T-helper 2 cell treated with Interferon-gamma antibody and Interleukin-4, amounts not matched to agents 5 μg/mL and 100 μg/mL, for 36 hours (primary cell): Measurements from ENCODE around the gene LNPEP.

ENCODE experiments used
- DNase-seq: peaks from one replicate; pipeline ENCODE4 v3.0.0; 2021; ENCODE audit warnings: low spot score
- H3K27ac Mint-ChIP-seq: one replicate; pipeline ENCODE4 v1.8.0; 2021; ENCODE audit warnings: mild to moderate bottlenecking, mixed read lengths
- H3K27me3 Mint-ChIP-seq: one replicate; pipeline ENCODE4 v1.8.0; 2021; ENCODE audit warnings: low read depth, mixed read lengths
- H3K36me3 Mint-ChIP-seq: one replicate; pipeline ENCODE4 v1.8.0; 2021; ENCODE audit warnings: low read depth, mixed read lengths
- H3K4me1 Mint-ChIP-seq: one replicate; pipeline ENCODE4 v1.8.0; 2021; ENCODE audit warnings: low read depth, mixed read lengths
- H3K4me3 Mint-ChIP-seq: one replicate; pipeline ENCODE4 v1.8.0; 2022; ENCODE audit warnings: mild to moderate bottlenecking, moderate library complexity, mixed read lengths
- H3K9me3 Mint-ChIP-seq: one replicate; pipeline ENCODE4 v1.8.0; 2021; ENCODE audit warnings: mixed read lengths

Gene LNPEP

DNA sequence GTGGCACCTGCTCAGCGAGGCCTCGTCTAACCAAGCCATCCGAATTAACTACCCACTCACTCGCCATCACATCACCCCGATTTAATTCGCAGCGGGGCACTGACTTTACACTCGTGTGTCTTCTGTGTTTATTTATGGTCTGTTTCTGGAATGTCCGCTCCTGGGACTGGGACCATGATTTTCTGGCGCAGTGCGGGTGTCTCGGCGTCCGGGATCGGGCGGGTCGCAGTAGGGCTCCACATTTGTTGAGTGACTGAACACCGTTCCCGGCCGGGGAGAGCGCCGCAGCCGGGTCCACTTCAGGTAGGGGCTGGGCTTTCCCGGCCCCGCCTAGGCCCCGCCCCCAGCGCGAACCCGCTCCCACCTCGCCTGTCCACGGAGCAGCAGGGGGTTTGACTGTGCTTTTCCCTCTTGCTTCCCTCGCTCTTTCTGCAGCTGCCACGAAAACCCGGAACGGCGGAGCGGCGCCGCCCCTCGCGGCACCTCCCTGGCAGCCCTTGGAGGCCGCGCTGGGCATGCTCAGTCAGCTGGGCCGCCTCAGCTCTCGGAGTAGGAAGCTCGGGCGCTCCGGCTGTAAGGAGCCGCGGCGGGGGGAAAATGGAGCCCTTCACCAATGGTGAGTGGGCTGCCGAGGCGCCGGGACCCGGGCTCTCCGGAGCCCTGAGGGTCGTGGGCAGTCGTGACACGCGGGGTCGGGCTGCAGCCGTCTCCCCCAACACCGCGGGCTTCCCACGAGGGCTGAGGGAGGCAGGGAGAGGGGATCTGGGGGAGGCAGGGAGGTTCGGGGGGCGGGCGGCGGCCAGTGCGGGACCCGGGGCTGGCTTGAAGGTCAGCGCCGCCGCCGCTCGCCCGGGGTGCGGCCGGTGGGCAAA is at the start of gene LNPEP:
Gene LNPEP (plus strand): TSS at position 522 of the 872 bp plus-strand sequence. CDS start 76 bp downstream, at position 598.
- peak; percentile 97 for DNase-seq
- H3K36me3 Mint-ChIP-seq, result peaks cover 34% of the 10 kb centered on the region
- H3K27me3 Mint-ChIP-seq, result no peaks in the 10 kb centered on the region
- no peaks in the 10 kb centered on the region for H3K9me3 Mint-ChIP-seq
- H3K4me1 Mint-ChIP-seq, result peaks cover 56% of the 10 kb centered on the region
- H3K27ac Mint-ChIP-seq, result peak within 1 kb of the TSS; percentile 97
- peak within 1 kb of the TSS; percentile 84 for H3K4me3 Mint-ChIP-seq

DNA sequence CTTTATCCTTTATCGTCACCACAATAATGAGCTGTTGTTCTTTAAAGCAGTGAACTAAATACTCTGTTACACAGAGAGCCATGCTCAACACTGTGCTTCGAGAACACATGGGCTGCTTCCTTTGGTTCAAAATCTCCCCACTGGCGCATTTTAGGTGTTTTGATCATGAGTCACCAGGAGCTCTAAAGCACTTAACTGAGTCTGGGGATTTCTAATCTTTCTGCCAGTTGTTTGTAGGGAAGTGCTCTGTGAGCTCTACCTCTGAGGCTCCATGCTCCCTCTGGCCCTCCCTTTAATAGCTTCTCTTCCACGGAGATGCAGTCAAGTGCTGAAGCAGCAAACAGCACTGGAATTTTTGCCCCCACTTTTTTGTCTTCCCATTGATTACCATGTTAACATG is 42.5 kb upstream of the LNPEP start:
- peaks cover 73% of the 10 kb centered on the region for H3K36me3 Mint-ChIP-seq
- DNase-seq, result no peak
- peak overlapping the region; percentile 7 for H3K4me3 Mint-ChIP-seq
- no peaks in the 10 kb centered on the region for H3K27me3 Mint-ChIP-seq
- H3K4me1 Mint-ChIP-seq, result peaks cover 51% of the 10 kb centered on the region
- H3K27ac Mint-ChIP-seq, result peak overlapping the region; percentile 23
- H3K9me3 Mint-ChIP-seq, result no peaks in the 10 kb centered on the region

DNA sequence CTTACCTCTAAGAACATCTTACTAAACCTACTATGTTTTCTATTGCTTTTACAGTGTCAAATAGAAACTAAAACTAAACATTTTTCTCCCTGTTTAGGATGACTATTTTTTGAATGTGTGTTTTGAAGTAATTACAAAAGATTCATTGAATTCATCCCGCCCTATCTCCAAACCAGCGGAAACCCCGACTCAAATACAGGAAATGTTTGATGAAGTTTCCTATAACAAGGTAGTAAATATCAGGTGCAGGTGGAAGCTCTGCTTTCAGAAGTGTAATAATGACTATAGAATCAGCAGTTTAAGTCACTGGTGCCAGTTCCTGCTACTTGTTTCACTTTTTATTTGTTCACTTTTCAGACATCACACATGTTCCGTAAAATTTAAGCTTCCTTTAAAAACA is 39.6 kb upstream of the LNPEP start:
- Mint-ChIP-seq H3K27ac (peak overlapping the region; percentile 95), H3K4me3 (peak overlapping the region; percentile 86), H3K9me3 (no peaks in the 10 kb centered on the region), H3K27me3 (no peaks in the 10 kb centered on the region), H3K4me1 (peaks cover 48% of the 10 kb centered on the region), H3K36me3 (peaks cover 79% of the 10 kb centered on the region)
- DNase-seq, result peak; percentile 49

DNA sequence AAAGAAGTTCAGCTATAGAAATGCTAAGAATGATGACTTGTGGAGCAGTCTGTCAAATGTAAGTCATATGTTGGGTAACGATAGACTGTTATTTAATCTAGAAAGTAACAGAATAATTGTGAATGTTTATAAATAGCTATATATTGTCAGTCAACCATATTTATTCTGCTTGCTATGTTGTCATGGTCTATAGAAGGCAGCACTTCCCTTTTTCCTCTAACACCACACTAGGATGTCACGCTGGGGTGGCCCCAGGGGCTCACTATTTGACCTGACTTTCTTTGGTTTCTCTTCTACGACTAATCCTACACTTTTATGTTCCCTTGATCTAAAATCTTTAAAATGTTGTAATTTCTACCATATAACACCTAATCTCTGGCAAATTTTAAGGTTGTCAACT is 39.1 kb upstream of the LNPEP start:
- H3K36me3 Mint-ChIP-seq, result peaks cover 81% of the 10 kb centered on the region
- DNase-seq, result no peak
- peak overlapping the region; percentile 86 for H3K4me3 Mint-ChIP-seq
- H3K27ac Mint-ChIP-seq, result peak overlapping the region; percentile 95
- no peaks in the 10 kb centered on the region for H3K9me3 Mint-ChIP-seq
- no peaks in the 10 kb centered on the region for H3K27me3 Mint-ChIP-seq
- H3K4me1 Mint-ChIP-seq, result peaks cover 48% of the 10 kb centered on the region

DNA sequence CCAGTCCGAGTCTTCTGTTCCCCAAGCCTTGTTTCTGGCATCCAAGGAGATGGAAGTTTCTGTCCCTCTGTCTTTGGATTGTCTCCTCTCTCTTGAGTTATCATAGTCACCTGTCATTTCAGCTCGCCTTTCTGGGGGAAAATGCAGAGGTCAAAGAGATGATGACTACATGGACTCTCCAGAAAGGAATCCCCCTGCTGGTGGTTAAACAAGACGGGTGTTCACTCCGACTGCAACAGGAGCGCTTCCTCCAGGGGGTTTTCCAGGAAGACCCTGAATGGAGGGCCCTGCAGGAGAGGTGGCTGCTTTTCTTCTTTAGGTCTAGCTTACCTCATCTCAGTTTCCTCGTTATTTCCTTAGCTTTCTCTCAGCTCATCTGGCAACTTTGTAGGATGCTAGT is 34.5 kb upstream of the LNPEP start:
- H3K4me3 Mint-ChIP-seq, result no peak overlapping the region
- H3K4me1 Mint-ChIP-seq, result peaks cover 24% of the 10 kb centered on the region
- peaks cover 79% of the 10 kb centered on the region for H3K36me3 Mint-ChIP-seq
- H3K27ac Mint-ChIP-seq, result no peak overlapping the region
- H3K27me3 Mint-ChIP-seq, result no peaks in the 10 kb centered on the region
- no peak for DNase-seq
- H3K9me3 Mint-ChIP-seq, result no peaks in the 10 kb centered on the region

DNA sequence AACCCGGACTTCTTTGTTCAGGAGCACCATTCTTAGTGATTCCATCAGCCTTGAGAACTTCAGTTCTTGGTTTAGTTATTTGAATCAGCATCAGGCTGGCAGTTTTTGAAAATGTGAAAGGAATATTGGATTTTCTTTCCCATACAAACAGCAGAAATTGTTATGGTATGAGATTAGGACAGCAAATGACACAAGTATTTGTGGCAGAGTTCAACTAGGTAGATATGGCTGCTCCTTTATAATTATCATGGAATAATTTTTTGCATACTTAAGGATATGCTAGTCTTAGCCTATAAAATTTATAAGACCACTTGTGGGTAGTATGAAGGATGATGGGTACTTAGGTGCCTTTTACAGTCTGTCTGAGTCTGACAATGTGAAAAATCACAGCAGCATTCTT is 34.0 kb upstream of the LNPEP start:
- Mint-ChIP-seq H3K4me3 (no peak overlapping the region), H3K36me3 (peaks cover 75% of the 10 kb centered on the region), H3K9me3 (no peaks in the 10 kb centered on the region), H3K27me3 (no peaks in the 10 kb centered on the region), H3K4me1 (peaks cover 19% of the 10 kb centered on the region), H3K27ac (no peak overlapping the region)
- no peak for DNase-seq

DNA sequence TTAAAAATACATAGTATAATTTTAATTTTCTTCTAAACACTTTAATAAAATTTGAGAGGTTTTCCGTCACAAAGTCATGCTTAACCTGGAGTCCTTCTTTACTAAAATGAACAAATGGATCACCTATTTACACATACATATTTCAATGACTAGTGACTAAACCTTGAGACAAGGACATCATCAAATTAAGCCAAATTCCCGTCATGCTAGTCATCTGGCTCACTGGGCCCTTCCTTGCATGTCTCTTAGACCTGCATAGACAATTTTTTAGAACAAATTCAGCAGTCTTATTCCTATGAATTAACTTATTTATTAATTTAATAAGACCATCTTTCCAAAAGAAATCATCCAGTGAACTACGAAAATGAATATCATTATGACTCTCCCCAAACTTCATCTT is 33.0 kb upstream of the LNPEP start:
- DNase-seq, result no peak
- Mint-ChIP-seq H3K27me3 (no peaks in the 10 kb centered on the region), H3K4me3 (no peak overlapping the region), H3K4me1 (peaks cover 15% of the 10 kb centered on the region), H3K27ac (no peak overlapping the region), H3K36me3 (peaks cover 68% of the 10 kb centered on the region), H3K9me3 (no peaks in the 10 kb centered on the region)

DNA sequence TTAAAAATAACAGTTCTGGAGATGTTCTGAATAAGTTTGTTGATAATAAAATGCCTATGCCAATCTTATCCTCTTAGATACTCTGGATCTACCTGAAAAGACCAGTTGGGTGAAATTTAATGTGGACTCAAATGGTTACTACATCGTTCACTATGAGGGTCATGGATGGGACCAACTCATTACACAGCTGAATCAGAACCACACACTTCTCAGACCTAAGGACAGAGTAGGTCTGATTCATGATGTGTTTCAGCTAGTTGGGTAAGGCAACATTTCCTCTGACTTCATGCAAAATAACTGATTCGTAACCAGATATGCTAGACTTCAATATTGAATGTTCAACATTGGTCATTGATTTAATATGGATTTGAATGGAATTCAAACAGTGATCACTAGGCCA is 32.6 kb upstream of the LNPEP start:
- Mint-ChIP-seq H3K9me3 (no peaks in the 10 kb centered on the region), H3K36me3 (peaks cover 73% of the 10 kb centered on the region), H3K27me3 (no peaks in the 10 kb centered on the region), H3K4me3 (no peak overlapping the region), H3K4me1 (peaks cover 15% of the 10 kb centered on the region), H3K27ac (no peak overlapping the region)
- DNase-seq, result no peak

DNA sequence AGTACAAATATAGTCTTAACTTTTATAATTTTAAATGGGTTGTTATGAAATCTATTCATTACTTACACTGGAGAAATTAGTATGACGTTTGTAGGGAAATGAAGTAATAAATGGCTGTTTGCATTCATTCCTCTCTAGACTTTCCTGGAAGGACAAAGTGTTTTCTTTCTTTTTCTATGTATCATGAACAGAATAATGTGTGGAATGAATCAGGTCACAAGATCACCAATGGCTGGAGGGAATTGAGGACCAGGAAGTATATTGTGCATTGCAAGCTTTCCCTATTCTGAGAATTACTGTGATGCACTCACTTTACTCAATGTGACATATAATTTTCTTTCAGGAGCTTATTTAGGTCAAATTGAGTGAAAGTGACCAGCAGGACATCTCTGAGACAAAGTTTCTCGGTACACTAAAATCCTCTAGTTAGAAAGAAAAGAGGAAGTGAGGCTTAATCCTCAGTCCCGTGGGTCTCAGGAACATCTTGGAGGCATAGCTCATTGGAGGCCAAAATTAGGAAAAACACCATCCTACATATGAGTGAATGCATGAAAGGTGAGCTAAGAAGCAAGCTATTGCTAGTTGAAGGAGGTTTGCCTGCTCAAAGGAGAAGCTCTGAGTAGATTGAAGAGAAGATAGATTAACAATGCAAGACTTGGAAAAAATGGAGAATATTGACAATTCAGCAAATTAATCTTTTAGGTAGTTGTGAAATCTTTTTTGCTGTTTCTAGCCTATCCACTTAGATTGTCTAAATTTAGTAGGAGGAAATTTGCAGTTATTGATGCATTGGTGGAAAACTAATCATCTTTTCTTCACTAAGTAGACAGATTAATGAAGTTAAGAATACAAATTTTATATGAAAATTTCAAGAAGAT is 31.6 kb upstream of the LNPEP start:
- Mint-ChIP-seq H3K4me1 (peaks cover 12% of the 10 kb centered on the region), H3K9me3 (no peaks in the 10 kb centered on the region), H3K4me3 (no peak overlapping the region), H3K36me3 (peaks cover 70% of the 10 kb centered on the region), H3K27me3 (no peaks in the 10 kb centered on the region), H3K27ac (no peak overlapping the region)
- DNase-seq, result no peak

DNA sequence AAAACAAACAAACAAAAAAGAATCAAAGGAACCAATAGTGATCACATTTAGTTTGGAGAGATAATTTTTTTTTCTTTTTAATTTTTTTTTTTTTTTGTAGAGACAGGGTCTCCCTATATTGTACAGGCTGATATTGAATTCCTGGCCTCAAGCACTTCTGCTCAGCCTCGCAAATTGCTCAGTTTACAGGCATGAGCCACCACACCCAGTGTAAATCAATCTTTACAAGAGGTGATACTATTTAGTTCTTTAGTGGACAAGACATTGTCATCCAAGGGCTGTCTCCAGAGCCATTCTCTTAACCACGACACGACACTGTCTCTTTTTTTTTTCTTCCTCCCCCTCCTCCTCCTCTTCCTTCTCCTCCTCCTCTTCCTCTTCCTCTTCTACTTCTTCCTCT is 30.0 kb upstream of the LNPEP start:
- Mint-ChIP-seq H3K27ac (peak overlapping the region; percentile 11), H3K4me3 (no peak overlapping the region), H3K36me3 (peaks cover 68% of the 10 kb centered on the region), H3K9me3 (no peaks in the 10 kb centered on the region), H3K27me3 (no peaks in the 10 kb centered on the region), H3K4me1 (peaks cover 10% of the 10 kb centered on the region)
- DNase-seq, result no peak

DNA sequence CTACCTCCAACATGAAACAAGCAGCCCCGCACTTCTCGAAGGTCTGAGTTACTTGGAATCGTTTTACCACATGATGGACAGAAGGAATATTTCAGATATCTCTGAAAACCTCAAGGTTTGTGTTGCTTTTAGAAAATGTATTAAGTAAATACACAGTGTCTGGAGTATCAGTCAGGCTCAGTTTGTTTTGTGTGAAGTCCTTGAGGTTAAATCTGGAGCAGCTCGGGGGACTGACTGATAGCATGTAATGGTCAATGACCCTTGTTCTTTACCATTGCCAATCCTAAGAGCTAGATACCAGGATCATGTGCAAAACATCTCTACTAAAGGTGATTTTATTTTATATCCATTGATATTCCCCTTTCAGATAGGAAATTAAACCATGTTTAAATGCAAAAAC is 26.9 kb upstream of the LNPEP start:
- H3K4me3 Mint-ChIP-seq, result no peak overlapping the region
- peaks cover 56% of the 10 kb centered on the region for H3K36me3 Mint-ChIP-seq
- H3K9me3 Mint-ChIP-seq, result no peaks in the 10 kb centered on the region
- no peak for DNase-seq
- H3K27ac Mint-ChIP-seq, result no peak overlapping the region
- H3K27me3 Mint-ChIP-seq, result no peaks in the 10 kb centered on the region
- peaks cover 5% of the 10 kb centered on the region for H3K4me1 Mint-ChIP-seq

DNA sequence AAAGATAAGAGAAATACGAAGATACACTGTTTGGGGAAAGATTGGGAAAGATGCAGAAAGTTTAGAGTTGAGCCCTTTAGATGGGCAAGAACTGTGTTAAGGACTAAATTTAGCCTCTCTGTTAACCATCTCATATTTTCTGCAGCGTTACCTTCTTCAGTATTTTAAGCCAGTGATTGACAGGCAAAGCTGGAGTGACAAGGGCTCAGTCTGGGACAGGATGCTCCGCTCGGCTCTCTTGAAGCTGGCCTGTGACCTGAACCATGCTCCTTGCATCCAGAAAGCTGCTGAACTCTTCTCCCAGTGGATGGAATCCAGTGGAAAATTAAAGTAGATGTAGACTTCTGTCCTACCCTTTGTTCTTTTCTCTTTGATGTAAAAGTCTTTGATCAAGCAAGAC is 26.4 kb upstream of the LNPEP start:
- Mint-ChIP-seq H3K27ac (no peak overlapping the region), H3K36me3 (peaks cover 56% of the 10 kb centered on the region), H3K27me3 (no peaks in the 10 kb centered on the region), H3K9me3 (no peaks in the 10 kb centered on the region), H3K4me3 (no peak overlapping the region), H3K4me1 (peaks cover 7% of the 10 kb centered on the region)
- DNase-seq, result no peak

DNA sequence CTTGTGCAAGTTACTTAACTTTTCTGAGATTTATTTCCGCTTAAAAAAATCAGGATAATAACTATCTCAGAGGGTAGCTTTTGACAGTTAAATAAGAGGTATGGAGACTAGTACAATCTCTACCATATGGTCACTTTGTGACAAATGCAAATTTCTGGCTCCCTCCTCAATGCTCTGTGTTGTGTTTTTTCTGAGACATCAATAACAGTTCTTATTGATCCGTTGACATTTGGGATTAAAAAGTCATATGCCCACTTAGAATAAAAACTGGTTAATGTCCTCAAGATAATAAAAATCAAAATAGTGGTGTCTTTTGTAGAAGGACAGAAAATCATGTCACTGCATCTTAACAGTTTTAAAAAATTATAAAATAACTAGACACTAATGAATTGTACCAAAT is 24.7 kb upstream of the LNPEP start:
- peaks cover 54% of the 10 kb centered on the region for H3K36me3 Mint-ChIP-seq
- no peak for DNase-seq
- H3K27ac Mint-ChIP-seq, result no peak overlapping the region
- peaks cover 8% of the 10 kb centered on the region for H3K4me1 Mint-ChIP-seq
- H3K9me3 Mint-ChIP-seq, result no peaks in the 10 kb centered on the region
- H3K27me3 Mint-ChIP-seq, result no peaks in the 10 kb centered on the region
- no peak overlapping the region for H3K4me3 Mint-ChIP-seq

DNA sequence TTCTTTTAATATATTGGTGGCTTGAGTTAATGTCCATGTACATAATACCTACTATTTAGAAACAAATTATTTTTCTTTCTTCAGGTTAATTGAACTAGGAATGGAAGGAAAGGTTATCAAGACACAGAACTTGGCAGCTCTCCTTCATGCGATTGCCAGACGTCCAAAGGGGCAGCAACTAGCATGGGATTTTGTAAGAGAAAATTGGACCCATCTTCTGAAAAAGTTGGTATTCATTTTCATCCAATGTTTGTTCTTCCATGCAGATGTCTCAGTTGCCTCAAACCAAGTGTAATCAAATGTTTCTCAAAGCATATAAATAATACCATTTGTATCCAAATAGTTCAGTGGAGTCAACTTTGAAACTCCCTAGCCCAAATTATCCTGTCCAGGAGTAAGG is 22.6 kb upstream of the LNPEP start:
- DNase-seq, result no peak
- Mint-ChIP-seq H3K4me3 (no peak overlapping the region), H3K9me3 (no peaks in the 10 kb centered on the region), H3K27me3 (no peaks in the 10 kb centered on the region), H3K27ac (no peak overlapping the region), H3K36me3 (peaks cover 63% of the 10 kb centered on the region), H3K4me1 (peaks cover 9% of the 10 kb centered on the region)
